GM19438 (cell line): Measurements from ENCODE around the gene IMMP2L.
"Not testable (repeated sequence)": the region's sequence is repeated elsewhere in the genome, so short reads cannot be mapped to it uniquely, and the experiment has no call there.

Experiments used
- ATAC-seq: cut with Tn5 transposase; IDR thresholded peaks from one replicate; pipeline ENCODE4 v1.9.1; 2021; ENCODE audit warnings: low read depth; ENCODE audit not compliant: unreplicated experiment

Gene IMMP2L

GRCh38 chr7:111510584-111511378 lies 51.5 kb downstream of the IMMP2L start:
- ATAC-seq: no peak

- no peak for ATAC-seq
Observed at GRCh38 chr7:111510062-111510461, 52.2 kb downstream of the IMMP2L start.

- ATAC-seq: no peak
Observed at GRCh38 chr7:111509288-111509687, 53.0 kb downstream of the IMMP2L start.

- ATAC-seq: no peak
Observed at GRCh38 chr7:111508387-111508786, 53.9 kb downstream of the IMMP2L start.

- not testable (repeated sequence) for ATAC-seq
Observed at GRCh38 chr7:111505422-111505821, 56.9 kb downstream of the IMMP2L start.

GRCh38 chr7:111501799-111502198 lies 60.5 kb downstream of the IMMP2L start:
- not testable (repeated sequence) for ATAC-seq

GRCh38 chr7:111499027-111499426 lies 63.3 kb downstream of the IMMP2L start:
- no peak for ATAC-seq

GRCh38 chr7:111498391-111499007 lies 63.8 kb downstream of the IMMP2L start:
- ATAC-seq: no peak

- ATAC-seq: no peak
Observed at GRCh38 chr7:111495173-111495810, 67.0 kb downstream of the IMMP2L start.

GRCh38 chr7:111492234-111492633 lies 70.1 kb downstream of the IMMP2L start:
- no peak for ATAC-seq

- ATAC-seq: no peak
Observed at GRCh38 chr7:111486472-111487142, 75.7 kb downstream of the IMMP2L start.

- ATAC-seq: no peak
Observed at GRCh38 chr7:111485701-111486380, 76.5 kb downstream of the IMMP2L start.

- ATAC-seq: no peak
Observed at GRCh38 chr7:111483078-111483477, 79.2 kb downstream of the IMMP2L start.

- ATAC-seq: no peak
Observed at GRCh38 chr7:111477462-111478225, 84.6 kb downstream of the IMMP2L start.

- no peak for ATAC-seq
Observed at GRCh38 chr7:111476586-111477293, 85.6 kb downstream of the IMMP2L start.

GRCh38 chr7:111475959-111476358 lies 86.3 kb downstream of the IMMP2L start:
- ATAC-seq: no peak

GRCh38 chr7:111475419-111475748 lies 86.9 kb downstream of the IMMP2L start:
- no peak for ATAC-seq

- no peak for ATAC-seq
Observed at GRCh38 chr7:111474723-111475418, 87.4 kb downstream of the IMMP2L start.
